Caco-2 (cell line): Measurements from ENCODE around the gene KCNJ8. TPM values are rescaled to one million over a fixed set of nuclear protein-coding genes. Genes with fewer than 3 reads are reported as not detected.

ENCODE experiments used
- BruUV-seq: library from RNA; stranded (reverse); fragments of 400-500 nt; replicated peaks from 2 replicates; lab custom pipeline; 2021; lab: Mats Ljungman, UMichigan
- CTCF ChIA-PET: fragments of 300-600 bp; sonication (Branson Sonifier 250); formaldehyde crosslinking; loops from one replicate; lab custom pipeline; 2022; ENCODE audit warnings: antibody characterized with exemption; lab: Charles Lee
- POLR2A ChIA-PET: fragments of 300-600 bp; sonication (Branson Sonifier 250); formaldehyde crosslinking; loops from one replicate; lab custom pipeline; 2022; ENCODE audit warnings: antibody characterized with exemption; lab: Charles Lee
- DNase-seq, 2 experiments: peaks; one replicate each; pipeline versions ENCODE4 v3.0.0 to v3.0.0-alpha.2; 2020 to 2022
- H3K27me3 ChIP-seq: replicated peaks from 2 replicates; pipeline ENCODE4 v1.6.0; 2011; ENCODE audit warnings: low read length; ENCODE audit not compliant: control insufficient read depth, insufficient read depth
- H3K36me3 ChIP-seq: 2 replicates; pipeline ENCODE4 v1.5.1; 2011; ENCODE audit warnings: low read length; ENCODE audit not compliant: control insufficient read depth, insufficient read depth
- H3K4me1 ChIP-seq: fragments of 250-450 bp; sonication (Bioruptor Pico); 2 replicates; pipeline ENCODE4 v1.5.1; 2020; ENCODE audit warnings: mild to moderate bottlenecking
- H3K4me3 ChIP-seq: 2 replicates; pipeline ENCODE4 v1.5.1; 2011; ENCODE audit warnings: low read depth, mild to moderate bottlenecking, control low read depth, low read length
- H3K9me3 ChIP-seq: fragments of 250-450 bp; sonication (Bioruptor Pico); 2 replicates; pipeline ENCODE4 v1.5.1; 2020; ENCODE audit warnings: mild to moderate bottlenecking, moderate library complexity
- H3K27ac Mint-ChIP-seq: one replicate; pipeline ENCODE4 v1.8.0; 2022; ENCODE audit warnings: mixed read lengths; ENCODE audit not compliant: unreplicated experiment
- H3K27me3 Mint-ChIP-seq: one replicate; pipeline ENCODE4 v1.8.0; 2022; ENCODE audit warnings: mixed read lengths; ENCODE audit not compliant: insufficient read depth, unreplicated experiment
- H3K36me3 Mint-ChIP-seq: one replicate; pipeline ENCODE4 v1.8.0; 2022; ENCODE audit warnings: mild to moderate bottlenecking, mixed read lengths; ENCODE audit not compliant: insufficient read depth, unreplicated experiment
- H3K4me1 Mint-ChIP-seq: one replicate; pipeline ENCODE4 v1.8.0; 2022; ENCODE audit warnings: low read depth, mixed read lengths; ENCODE audit not compliant: unreplicated experiment
- H3K4me3 Mint-ChIP-seq: one replicate; pipeline ENCODE4 v1.8.0; 2022; ENCODE audit warnings: mild to moderate bottlenecking, moderate library complexity, mixed read lengths; ENCODE audit not compliant: unreplicated experiment
- H3K9me3 Mint-ChIP-seq: one replicate; pipeline ENCODE4 v1.8.0; 2022; ENCODE audit warnings: mixed read lengths; ENCODE audit not compliant: unreplicated experiment
- intact Hi-C: fragments of 100-400 bp; cut with micrococcal nuclease; formaldehyde crosslinking; loops from one replicate; pipeline ENCODE4 v1.10.0; 2022; ENCODE audit not compliant: unreplicated experiment
- total RNA-seq: library from RNA; stranded (reverse); gene quantifications from 2 replicates; pipeline ENCODE4 v1.2.3, GENCODE V29; 2022
- TF ChIP-seq, protein P1 (sequence below), 2 experiments: fragments of 200-600 bp in 1 of 2; IDR thresholded peaks; 1 replicate in 1 of 2; 2 replicates in 1 of 2; pipeline versions ENCODE4 v1.5.1 to v1.8.0; 2011 to 2022; ENCODE audit warnings: antibody characterized with exemption in 1 of 2, control low read depth in 1 of 2, inconsistent platforms in 1 of 2, low read depth in 1 of 2, low read length in 1 of 2, mild to moderate bottlenecking in 1 of 2, moderate library complexity in 1 of 2; ENCODE audit not compliant: insufficient read depth in 1 of 2, severe bottlenecking in 1 of 2, unreplicated experiment in 1 of 2

The KCNJ8 gene
- total RNA-seq, 1 experiment from 2014 or later = 88.7 TPM

DNA sequence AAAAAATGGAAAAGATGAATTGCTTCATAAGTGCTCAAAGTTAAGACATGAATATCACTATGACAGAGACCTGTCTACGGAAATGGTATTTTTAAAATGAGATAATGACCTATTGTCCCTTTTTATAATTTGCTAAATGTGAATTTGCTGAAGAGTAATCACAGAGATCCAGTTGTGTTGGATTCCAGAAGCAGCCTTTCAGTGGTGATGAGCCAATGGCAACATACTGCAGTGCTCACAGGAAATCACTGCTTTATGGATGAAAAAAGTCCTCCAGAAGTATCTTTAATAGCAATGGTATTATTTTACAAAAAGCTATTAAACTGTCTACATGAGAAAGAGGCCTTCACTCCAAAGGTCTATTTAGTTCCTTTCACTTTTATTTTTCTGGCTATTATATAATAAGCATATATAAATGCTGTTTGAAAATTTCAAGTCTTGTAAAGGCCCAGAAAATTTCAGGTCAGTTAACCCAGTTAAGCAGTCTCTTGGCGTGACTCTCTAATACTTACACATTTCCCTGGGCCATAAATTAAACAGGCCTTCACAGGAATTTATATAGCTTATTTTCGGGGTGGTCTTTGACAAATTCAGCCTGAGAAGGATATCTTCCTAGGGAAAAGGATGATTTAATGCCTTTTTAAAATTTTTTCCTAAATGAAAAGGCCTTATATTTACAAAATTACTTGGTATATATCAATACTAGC is 55.4 kb downstream of the KCNJ8 start:
- CTCF ChIA-PET = no interaction called here
- no TSS peak for BruUV-seq

GRCh38 chr12:21718403-21718802 is 56.1 kb downstream of the KCNJ8 start:
- peaks cover 7% of the 10 kb centered on the region for H3K9me3 Mint-ChIP-seq
- H3K4me3 Mint-ChIP-seq = no peak overlapping the region
- intact Hi-C loops = no loop called here
- POLR2A ChIA-PET = no interaction called here
- H3K4me3 ChIP-seq = no peak overlapping the region
- no peak overlapping the region for H3K27ac Mint-ChIP-seq
- CTCF ChIA-PET = no interaction called here
- no peaks in the 10 kb centered on the region for H3K36me3 Mint-ChIP-seq
- no peaks in the 10 kb centered on the region for H3K9me3 ChIP-seq
- no peaks in the 10 kb centered on the region for H3K36me3 ChIP-seq
- no TSS peak for BruUV-seq
- no peaks in the 10 kb centered on the region for H3K27me3 Mint-ChIP-seq
- DNase-seq = no peak
- no peaks in the 10 kb centered on the region for H3K4me1 ChIP-seq
- H3K27me3 ChIP-seq = no peaks in the 10 kb centered on the region
- TF ChIP-seq, protein P1, sequence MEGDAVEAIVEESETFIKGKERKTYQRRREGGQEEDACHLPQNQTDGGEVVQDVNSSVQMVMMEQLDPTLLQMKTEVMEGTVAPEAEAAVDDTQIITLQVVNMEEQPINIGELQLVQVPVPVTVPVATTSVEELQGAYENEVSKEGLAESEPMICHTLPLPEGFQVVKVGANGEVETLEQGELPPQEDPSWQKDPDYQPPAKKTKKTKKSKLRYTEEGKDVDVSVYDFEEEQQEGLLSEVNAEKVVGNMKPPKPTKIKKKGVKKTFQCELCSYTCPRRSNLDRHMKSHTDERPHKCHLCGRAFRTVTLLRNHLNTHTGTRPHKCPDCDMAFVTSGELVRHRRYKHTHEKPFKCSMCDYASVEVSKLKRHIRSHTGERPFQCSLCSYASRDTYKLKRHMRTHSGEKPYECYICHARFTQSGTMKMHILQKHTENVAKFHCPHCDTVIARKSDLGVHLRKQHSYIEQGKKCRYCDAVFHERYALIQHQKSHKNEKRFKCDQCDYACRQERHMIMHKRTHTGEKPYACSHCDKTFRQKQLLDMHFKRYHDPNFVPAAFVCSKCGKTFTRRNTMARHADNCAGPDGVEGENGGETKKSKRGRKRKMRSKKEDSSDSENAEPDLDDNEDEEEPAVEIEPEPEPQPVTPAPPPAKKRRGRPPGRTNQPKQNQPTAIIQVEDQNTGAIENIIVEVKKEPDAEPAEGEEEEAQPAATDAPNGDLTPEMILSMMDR (IDR thresholded peaks at IDR 0.05; ENCODE audit: insufficient read depth in 1 of 2, low read depth in 1 of 2, low read length in 1 of 2, severe bottlenecking in 1 of 2, unreplicated experiment in 1 of 2) = no peak
- H3K4me1 Mint-ChIP-seq = no peaks in the 10 kb centered on the region

More for the DNA sequence above, 55.4 kb downstream of the KCNJ8 start:
- no peak for DNase-seq
- H3K27ac Mint-ChIP-seq = no peak overlapping the region
- POLR2A ChIA-PET = no interaction called here
- TF ChIP-seq, protein P1 (IDR thresholded peaks at IDR 0.05; ENCODE audit: insufficient read depth in 1 of 2, low read depth in 1 of 2, low read length in 1 of 2, severe bottlenecking in 1 of 2, unreplicated experiment in 1 of 2) = no peak
- no peaks in the 10 kb centered on the region for H3K27me3 ChIP-seq
- no peaks in the 10 kb centered on the region for H3K36me3 Mint-ChIP-seq
- no peak overlapping the region for H3K4me3 ChIP-seq
- intact Hi-C loops = no loop called here
- H3K36me3 ChIP-seq = no peaks in the 10 kb centered on the region
- H3K27me3 Mint-ChIP-seq = no peaks in the 10 kb centered on the region
- H3K9me3 Mint-ChIP-seq = peaks cover 7% of the 10 kb centered on the region
- no peak overlapping the region for H3K4me3 Mint-ChIP-seq
- no peaks in the 10 kb centered on the region for H3K9me3 ChIP-seq
- H3K4me1 Mint-ChIP-seq = no peaks in the 10 kb centered on the region
- no peaks in the 10 kb centered on the region for H3K4me1 ChIP-seq

DNA sequence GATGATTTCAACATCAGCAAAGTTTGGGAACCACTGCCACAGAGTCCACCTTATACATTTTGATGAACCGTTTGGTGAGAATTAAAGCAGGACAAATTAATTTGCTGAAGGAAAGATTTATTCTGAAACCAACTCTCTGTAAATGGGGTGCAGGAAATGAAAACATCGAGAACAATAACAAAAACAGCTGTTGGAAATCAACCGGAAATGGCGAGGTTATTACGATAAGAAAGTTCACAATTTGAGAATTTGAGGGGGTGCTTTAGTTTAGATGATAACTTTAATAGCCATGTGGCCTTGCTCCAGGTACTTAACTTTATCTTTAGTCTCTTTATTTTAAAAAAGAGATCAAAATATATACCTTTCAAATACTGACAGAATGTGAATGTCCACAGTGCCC is 56.7 kb downstream of the KCNJ8 start:
- no peak for DNase-seq
- no peaks in the 10 kb centered on the region for H3K9me3 ChIP-seq
- Mint-ChIP-seq H3K36me3 (no peaks in the 10 kb centered on the region), H3K9me3 (peaks cover 7% of the 10 kb centered on the region), H3K4me3 (no peak overlapping the region), H3K27ac (no peak overlapping the region), H3K27me3 (no peaks in the 10 kb centered on the region), H3K4me1 (no peaks in the 10 kb centered on the region)
- TF ChIP-seq, protein P1 (IDR thresholded peaks at IDR 0.05; ENCODE audit: insufficient read depth in 1 of 2, low read depth in 1 of 2, low read length in 1 of 2, severe bottlenecking in 1 of 2, unreplicated experiment in 1 of 2) = no peak
- no peak overlapping the region for H3K4me3 ChIP-seq
- no TSS peak for BruUV-seq
- CTCF ChIA-PET = no interaction called here
- no peaks in the 10 kb centered on the region for H3K36me3 ChIP-seq
- POLR2A ChIA-PET = no interaction called here
- intact Hi-C loops = no loop called here
- no peaks in the 10 kb centered on the region for H3K27me3 ChIP-seq
- H3K4me1 ChIP-seq = no peaks in the 10 kb centered on the region
